ENCODE results near the gene NAA38.
A peak's percentile ranks its signal among the peaks of the same experiment; 100 is the strongest.

NAA38 gene

DNA sequence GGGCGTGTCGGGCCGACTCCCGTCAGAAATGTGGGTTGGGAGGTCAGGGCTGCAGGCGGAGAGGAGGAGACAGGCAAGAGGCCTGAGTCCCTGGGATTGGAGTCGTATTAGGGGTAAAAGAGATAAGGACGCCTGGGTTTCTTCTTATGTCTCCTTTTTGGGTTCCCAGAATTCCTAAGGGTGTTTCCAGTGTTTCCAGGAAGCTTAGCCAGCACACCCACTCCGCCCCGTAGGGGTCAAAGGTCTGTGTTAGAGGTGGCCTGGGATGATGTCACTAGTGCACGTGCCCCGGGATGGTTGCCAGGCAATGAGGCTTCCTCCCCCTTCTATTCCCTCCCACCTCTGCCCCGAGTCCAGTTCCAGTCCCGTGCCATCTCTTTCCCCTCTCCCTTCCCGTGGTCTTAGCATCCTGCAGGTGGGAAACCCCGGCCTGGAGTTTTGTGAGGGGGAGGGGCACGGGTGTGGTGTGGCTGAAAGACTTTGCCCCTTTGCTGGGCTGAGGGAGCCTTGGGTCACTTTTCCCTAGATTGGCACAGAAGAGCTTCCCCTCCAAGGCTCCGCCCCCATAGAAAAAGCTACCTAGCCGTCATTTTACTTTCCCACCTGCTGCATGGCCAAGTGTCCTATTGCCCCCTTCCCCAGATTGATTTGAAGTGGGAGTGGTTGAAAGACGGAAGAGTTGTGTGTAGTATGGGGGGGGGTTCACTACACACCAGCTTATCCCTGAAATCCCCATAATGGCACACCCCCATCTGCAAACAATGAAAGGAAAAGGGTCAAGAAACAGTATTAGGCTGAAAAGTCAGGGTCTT lies 20.6 kb downstream of the NAA38 start:
- DNase-seq: peak; percentile 24 to 88 (median 68)
- intact Hi-C loops (cut with DNase I): loop anchor here (5.0 kb wide), 1 partner anchor 50 kb away; the partner anchor contains the start of gene CHD3

DNA sequence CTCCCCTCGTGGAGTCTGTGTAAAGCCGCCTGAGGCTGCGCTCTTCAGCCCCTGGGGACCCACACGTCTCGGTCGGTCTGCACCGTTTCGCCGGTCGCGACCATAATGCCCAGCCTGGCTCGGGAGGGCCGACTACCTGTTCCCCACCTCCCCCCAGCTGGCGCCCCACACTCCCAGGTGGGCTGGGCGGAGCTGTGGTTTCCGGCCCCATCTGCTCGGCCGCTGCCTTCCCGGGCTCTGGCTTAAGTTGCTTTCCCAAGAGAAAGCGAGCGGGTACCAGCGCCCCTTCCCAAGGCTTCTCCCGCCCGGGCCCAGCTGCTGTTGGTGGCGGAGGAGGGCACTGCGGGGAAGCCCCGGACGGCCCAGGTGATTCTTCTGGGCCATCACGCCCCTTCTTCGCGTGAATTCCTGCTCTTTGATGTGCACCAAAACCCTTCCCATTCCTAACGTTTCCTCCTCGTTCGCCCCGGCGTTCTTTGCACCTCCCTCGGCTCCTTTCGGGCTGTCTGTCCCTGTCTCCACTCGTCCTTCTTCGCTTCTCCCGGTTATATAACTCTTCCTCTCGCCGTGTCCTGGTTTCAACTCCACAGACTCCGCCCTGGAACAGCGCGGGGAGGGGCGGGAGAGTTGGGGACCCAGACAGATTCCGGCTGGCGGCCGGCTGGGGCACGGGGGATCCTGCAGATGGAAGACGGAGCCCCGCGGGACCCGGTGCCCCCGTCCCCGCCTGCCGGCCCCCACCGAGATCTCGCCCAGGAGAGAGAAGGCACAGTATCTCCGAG lies 21.4 kb downstream of the NAA38 start:
- intact Hi-C loops (cut with DNase I): loop anchor here (5.0 kb wide), 1 partner anchor 51 kb away; the partner anchor contains the start of gene CHD3
- peak in 41 of 42 donors; percentile 45 to 87 (median 71) for DNase-seq

DNA sequence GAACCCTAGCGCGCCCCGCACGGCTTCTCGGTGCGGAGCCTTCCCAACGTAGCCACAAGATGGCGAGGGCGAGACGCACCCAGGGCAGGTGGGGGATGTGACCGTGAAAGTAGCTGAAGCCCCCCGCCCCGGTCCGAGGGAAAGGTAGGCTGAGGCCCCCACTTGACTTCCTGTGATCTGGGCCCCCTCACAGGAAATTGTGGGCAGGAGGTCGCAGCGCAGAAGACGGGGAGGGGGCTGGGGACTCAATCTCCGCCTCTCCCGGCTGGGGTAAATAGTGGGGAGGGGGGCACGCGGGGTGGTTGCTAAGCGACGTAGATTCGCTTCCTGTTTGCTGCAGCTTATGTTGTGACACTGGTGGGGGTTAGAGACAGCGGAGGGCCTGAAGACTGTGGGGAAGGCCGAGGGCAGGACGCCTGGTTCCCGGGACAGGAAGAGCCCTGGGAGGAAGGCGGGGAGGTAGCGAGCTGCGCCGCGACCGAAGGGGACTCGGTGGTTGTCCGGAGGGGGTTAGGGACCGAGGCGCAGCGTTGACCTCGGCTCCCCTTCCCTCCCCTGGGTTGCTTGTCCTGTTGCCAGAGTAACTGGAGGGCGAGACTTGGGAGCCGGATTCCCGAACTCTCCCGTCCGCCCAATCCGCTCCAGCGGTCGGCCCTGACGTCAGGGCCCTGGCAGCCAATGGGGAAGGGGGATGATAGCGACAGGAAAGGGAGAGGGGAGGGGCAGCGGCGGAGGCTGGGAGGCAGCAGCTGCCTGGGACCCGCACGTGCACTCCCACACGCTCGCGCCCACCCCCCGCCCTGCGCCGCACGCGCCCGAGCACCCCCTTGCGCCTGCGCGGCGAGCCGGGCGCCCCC lies 22.2 kb downstream of the NAA38 start:
- peak; percentile 91 to 99 (median 97) for DNase-seq
- intact Hi-C loops (cut with DNase I): loop anchor here (5.0 kb wide), 1 partner anchor 52 kb away; the partner anchor contains the start of gene CHD3

DNA sequence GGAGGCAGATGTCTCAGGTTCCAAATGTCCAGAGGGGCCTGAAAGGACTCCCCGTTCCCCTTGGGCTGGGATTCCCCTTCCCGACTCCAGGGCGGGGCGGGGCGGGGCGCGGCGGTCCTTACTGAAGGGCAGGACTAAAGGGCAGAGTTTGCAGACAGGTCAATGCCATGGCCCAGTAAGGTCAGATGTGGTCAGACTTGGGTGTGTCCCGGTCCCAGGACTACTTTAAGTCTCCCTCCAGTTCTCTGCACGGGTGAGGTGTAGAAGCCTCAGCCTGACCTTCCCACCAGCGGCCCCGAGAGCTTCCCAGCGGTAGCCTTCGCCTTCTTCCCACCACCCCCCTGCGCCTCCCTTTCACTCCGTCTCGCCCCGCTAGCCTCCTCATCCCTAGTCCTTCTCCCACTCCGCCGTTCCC lies 22.8 kb downstream of the NAA38 start:
- intact Hi-C loops (cut with DNase I): no loop called here
- peak in 14 of 42 donors; percentile 20 to 65 (median 38) for DNase-seq

DNA sequence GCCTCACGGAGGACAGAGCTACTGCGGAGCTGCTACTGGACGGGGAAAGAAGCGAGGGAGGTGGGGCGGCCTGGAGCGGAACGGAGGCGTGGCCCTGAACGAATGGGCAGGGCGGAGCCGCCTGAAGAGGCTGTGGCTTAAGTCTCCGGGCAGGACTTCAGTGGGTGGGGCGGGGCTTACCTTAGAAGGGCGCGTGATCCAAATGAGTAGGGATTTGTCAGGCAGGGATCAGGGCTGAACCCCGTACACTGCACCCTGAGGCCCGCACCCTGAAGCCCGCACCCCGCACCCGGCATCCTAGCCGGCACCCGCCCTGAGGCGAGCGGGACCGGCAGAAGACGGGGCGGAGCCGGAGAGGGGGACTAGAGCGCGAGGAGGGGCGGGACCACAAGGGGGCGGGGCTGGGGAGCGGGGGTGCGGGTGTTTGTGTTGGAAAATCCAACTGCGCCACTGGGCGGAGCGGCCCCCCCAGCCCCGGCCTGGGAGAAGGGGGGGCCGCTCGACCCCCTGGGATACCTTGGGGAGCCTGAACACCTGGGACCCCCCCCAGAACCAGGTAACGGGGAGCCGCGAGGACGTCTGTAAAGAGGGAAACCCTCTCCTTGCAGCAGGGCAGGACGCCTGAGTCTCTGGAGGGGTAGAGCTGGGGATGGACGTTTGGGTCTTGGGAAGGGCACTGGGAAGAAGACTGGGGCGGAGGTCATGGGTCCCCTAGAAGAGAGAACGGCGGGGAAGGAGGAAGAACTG lies 23.4 kb downstream of the NAA38 start, which contains the start of gene KDM6B:
KDM6B (plus strand) TSS at position 423 of the 747 bp plus-strand sequence. CDS start 11,338 bp downstream, outside the sequence.
- intact Hi-C loops (cut with DNase I): no loop called here
- DNase-seq: peak; percentile 75 to 96 (median 88)

DNA sequence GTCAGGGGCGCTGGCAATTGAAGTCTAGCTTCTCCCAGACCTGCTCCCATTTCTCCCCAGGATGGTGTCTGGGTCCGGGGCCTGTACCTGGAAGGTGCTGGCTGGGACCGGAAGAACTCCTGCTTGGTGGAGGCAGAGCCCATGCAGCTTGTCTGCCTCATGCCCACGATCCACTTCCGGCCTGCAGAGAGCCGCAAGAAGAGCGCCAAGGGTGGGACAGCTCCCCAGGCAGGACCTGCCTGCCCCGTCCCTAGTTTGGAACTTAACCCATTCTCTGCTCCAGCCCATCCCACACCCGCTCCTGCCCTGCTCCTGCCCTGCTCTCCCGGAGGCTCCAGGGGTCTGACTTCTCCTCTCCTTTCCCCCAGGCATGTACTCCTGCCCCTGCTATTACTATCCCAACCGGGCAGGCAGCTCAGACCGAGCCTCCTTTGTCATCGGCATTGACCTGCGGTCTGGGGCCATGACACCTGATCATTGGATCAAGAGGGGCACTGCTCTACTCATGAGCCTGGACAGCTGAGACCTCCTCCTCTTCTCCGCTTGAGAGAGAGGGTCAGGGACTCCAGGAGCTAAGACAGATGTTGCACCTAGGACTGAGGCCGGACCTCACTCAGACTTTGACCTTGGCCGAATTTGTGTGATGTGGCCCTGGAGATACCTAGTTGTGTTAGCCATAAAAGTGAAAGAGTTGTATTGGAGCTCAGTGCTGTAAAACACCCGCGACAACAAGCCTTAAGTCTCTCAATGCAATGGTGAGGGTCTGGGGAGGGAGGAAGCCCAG lies 24.2 kb downstream of the NAA38 start:
- DNase-seq: peak in 3 of 42 donors; percentile 5 to 29 (median 10)
- intact Hi-C loops (cut with DNase I): no loop called here

DNA sequence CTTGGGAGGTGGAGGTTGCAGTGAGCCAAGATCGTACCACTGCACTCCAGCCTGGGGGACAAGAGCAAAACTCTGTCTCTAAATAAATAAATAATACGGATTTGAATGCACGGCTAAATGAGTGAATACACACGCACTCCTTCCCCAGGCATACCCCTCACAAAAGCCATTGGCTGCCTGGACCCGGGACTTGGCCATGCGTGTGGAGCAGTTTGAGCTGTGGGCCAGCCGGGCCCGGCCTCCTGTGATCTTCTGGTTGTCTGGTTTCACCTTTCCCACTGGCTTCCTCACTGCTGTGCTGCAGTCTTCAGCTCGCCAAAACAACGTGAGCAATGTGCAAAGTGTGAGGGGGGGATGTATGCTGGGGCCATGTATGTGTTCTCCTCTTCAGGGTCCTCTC lies 24.9 kb downstream of the NAA38 start:
- intact Hi-C loops (cut with DNase I): no loop called here
- DNase-seq: peak in 2 of 42 donors; percentile 10 to 17

DNA sequence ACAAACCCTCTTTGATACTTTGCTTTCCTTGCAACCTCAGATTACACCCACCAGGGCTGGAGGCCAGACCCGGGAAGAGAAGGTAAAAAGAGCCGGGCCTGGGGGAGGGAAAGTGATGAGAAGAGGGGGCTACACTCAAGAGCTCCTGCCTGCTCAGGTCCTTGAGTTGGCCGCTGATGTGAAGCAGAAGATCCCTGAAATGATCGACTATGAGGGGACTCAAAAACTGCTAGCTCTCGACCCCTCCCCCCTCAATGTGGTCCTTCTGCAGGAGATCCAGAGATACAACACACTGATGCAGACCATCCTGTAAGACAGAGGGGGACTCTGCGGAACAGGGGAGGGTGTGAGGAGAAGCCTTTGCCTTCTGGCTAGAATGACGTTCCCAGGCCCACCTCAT lies 26.1 kb downstream of the NAA38 start:
- DNase-seq: no peak
- intact Hi-C loops (cut with DNase I): no loop called here

DNA sequence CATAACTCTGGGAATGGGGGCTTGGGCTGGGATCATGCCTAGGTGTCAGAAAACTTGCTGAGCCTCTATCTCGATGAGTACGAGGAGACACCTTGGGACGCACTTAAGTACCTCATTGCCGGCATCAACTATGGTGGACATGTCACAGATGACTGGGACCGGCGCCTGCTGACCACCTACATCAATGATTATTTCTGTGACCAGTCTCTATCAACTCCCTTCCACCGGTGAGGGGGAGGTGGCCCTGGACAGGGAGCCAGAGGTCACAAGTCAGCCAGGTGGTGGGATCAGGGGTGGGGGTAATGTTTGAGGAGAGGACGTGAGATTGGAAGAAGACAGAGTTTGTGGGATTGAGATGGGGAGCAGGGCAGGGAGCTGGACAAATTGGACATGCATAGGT lies 26.7 kb downstream of the NAA38 start:
- peak in 2 of 42 donors; percentile 4 to 16 for DNase-seq
- intact Hi-C loops (cut with DNase I): no loop called here

DNA sequence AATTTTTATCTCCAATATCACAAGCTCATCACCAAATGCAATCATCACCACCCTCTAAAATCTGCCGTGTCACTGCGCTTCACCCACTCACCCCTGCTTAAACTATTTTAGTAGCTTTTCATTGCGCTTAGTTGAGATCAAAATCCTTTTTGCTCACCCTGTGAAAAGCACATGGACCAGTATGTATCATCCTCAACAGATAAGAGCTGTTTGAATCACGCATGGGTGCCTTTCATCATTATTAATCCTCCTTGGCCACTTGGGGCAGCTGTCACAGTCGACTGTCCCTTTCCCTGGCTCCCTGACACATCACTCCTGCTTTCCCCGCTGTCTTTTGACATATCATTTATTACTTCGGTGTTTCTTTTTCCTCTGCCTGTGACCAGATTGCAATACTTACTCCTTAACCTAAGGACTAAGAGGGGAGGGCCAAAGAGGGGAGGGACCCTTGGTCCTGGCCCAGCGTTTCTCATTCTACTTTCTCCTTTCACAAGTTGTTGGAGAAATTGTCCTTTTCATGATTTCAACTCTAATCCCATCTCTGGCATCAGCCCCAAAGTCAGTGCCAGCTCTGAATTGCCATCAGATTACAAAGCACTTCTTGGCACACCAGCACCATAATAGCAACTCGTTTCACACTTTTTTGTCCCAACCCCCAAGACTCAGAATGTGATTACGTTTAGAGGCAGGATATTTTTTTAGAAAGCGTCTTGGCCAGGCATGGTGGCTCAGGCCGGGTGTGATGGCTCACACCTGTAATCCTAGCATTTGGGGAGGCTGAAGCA lies 32.0 kb downstream of the NAA38 start:
- peak in 31 of 42 donors; percentile 10 to 81 (median 52) for DNase-seq
- intact Hi-C loops (cut with DNase I): no loop called here

DNA sequence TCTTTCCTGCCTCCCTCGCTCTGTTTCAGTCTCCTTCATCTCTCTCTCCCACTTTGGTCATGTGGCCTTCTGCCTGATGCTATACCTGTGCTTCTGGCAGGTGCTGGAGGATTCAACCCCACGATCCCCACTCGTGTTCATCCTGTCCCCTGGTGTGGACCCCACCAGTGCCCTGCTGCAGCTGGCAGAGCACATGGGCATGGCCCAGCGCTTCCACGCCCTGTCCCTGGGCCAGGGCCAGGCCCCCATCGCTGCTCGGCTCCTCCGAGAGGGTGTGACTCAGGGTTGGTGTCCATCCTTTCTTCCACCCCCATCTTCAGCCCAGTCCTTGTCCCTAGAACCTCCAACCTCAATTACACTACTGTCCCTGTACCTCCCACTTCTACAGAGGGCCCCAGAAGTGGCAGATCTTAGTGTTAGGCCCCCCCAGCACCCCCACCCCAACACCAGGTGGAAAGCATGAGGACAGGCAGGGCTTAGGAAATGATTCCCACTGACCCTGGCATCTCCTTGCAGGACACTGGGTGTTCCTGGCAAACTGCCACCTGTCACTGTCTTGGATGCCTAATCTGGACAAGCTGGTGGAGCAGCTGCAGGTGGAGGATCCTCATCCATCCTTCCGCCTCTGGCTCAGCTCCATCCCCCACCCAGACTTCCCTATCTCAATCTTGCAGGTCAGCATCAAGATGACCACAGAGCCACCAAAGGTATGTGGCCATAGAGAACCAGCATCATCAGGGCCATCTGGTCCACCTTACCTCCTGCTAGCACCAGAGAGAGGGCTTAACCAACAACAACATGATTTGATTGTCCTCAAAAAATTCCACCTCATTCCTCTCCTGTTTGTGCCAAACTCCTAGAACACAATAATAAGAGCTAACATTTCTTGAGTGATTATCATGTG lies 33.1 kb downstream of the NAA38 start:
- intact Hi-C loops (cut with DNase I): loop anchor here (5.0 kb wide), 1 partner anchor 33 kb away; the partner anchor contains the start of genes CYB5D1, NAA38 and TMEM88
- peak in 3 of 42 donors; percentile 1 to 24 (median 15) for DNase-seq

DNA sequence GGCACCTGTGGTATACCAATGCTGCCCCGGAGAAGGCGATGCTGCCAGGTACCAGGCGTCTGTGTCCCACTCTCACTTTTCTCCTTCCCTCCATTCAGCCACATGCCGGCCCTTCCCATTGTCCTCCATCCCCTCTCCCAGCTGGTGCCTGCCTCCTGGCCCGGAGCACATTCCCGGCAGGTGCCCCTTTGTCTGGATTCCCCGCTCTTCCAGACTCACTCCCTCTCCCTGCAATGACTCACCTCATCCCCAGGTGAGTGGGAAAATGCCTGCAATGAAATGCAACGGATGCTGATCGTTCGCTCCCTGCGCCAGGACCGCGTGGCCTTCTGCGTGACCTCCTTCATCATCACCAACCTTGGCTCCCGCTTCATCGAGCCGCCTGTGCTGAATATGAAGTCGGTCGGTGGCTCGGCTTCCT lies 33.8 kb downstream of the NAA38 start:
- peak in 39 of 42 donors; percentile 24 to 74 (median 42) for DNase-seq
- intact Hi-C loops (cut with DNase I): loop anchor here (5.0 kb wide), 1 partner anchor 34 kb away; the partner anchor contains the start of genes CYB5D1, NAA38 and TMEM88

DNA sequence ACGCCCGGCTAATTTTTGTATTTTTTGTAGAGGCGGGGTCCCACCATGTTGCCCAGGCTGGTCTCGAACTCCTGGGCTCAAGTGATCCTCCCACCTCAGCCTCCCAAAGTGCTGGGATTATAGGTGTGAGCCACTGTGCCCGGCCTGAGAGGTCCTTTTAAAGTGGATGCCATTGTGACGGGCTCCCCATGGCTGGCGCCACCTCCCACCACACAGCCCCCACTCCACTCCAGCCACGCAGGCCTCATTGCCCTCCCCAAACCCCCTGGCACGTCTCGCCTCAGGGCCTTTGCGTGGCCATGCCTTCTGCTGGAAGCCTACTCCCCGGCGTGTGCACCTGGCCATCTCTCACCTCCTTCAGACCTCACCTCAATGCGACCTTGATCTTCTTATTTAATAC lies 35.2 kb downstream of the NAA38 start:
- peak in 1 of 42 donors; percentile 12 for DNase-seq
- intact Hi-C loops (cut with DNase I): loop anchor here (5.0 kb wide), 1 partner anchor 35 kb away; the partner anchor contains the start of genes CYB5D1, NAA38 and TMEM88

DNA sequence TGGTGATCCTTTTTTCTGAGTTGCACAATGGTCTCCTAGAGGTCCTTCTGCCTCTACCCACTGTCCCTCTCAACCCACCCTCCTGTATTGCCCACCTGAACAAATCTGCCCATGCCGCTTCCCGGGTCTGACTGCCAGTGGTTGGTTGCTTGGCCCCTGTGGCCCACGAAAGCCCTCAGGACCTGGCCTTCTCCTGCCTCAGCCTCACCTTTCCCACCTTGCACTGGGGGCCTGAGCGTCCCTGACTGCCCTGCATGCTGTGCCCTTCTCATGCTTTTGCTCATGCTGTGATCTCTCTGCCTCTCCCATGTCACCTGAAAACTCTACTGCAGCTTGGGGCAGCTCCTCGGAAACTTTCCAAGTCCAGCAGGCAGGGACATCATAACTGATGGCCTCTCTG lies 37.1 kb downstream of the NAA38 start:
- intact Hi-C loops (cut with DNase I): loop anchor here (5.0 kb wide), 1 partner anchor 37 kb away; the partner anchor contains the start of genes CYB5D1, NAA38 and TMEM88
- DNase-seq: peak in 1 of 42 donors; percentile 20

Measured in head of caudate nucleus (tissue), 42 donors.